Mesenchymal stem cell (in vitro differentiated cells and primary cell): Measurements from ENCODE around the gene PALM3.

Experiments used
- DNase-seq: peaks from one replicate; pipeline ENCODE4 v3.0.0-alpha.2; 2013
- H2AFZ ChIP-seq: one replicate; pipeline ENCODE4 v1.6.1; 2013; ENCODE audit warnings: low read depth, mild to moderate bottlenecking, control low read depth, inconsistent platforms, low read length, moderate library complexity
- H2AK5ac ChIP-seq: 2 replicates; pipeline ENCODE4 v1.6.1; 2013; ENCODE audit warnings: low read length, moderate library complexity, mild to moderate bottlenecking, inconsistent platforms; ENCODE audit not compliant: severe bottlenecking
- H2BK120ac ChIP-seq: one replicate; pipeline ENCODE4 v1.6.1; 2013; ENCODE audit warnings: low read depth, mild to moderate bottlenecking, inconsistent platforms, low read length, moderate library complexity
- H2BK12ac ChIP-seq, 2 experiments: one replicate each; pipeline ENCODE4 v1.6.1; 2013; ENCODE audit warnings: inconsistent platforms in 2 of 2, low read length in 2 of 2, mild to moderate bottlenecking in 2 of 2, moderate library complexity in 2 of 2, control low read depth in 1 of 2
- H2BK15ac ChIP-seq: one replicate; pipeline ENCODE4 v1.6.1; 2013; ENCODE audit warnings: mild to moderate bottlenecking, low read depth, inconsistent platforms; ENCODE audit not compliant: poor library complexity, severe bottlenecking
- H2BK5ac ChIP-seq: 2 replicates; pipeline ENCODE4 v1.6.1; 2013; ENCODE audit warnings: low read depth, mild to moderate bottlenecking, low read length, control low read depth, inconsistent platforms; ENCODE audit not compliant: poor library complexity, severe bottlenecking
- H3K14ac ChIP-seq, 2 experiments: one replicate each; pipeline ENCODE4 v1.6.1; 2013; ENCODE audit warnings: inconsistent platforms in 2 of 2, low read length in 2 of 2, control low read depth in 1 of 2, mild to moderate bottlenecking in 1 of 2, moderate library complexity in 1 of 2
- H3K18ac ChIP-seq, 2 experiments: one replicate each; pipeline ENCODE4 v1.6.1; 2013; ENCODE audit warnings: inconsistent platforms in 2 of 2, low read length in 2 of 2, control low read depth in 1 of 2, low read depth in 1 of 2, mild to moderate bottlenecking in 1 of 2
- H3K23ac ChIP-seq, 2 experiments: one replicate each; pipeline ENCODE4 v1.6.1; 2013; ENCODE audit warnings: inconsistent platforms in 2 of 2, low read length in 2 of 2, mild to moderate bottlenecking in 2 of 2, moderate library complexity in 2 of 2, control low read depth in 1 of 2
- H3K27ac ChIP-seq: 2 replicates; pipeline ENCODE4 v1.5.1; 2013; ENCODE audit warnings: mild to moderate bottlenecking, moderate library complexity, low read length, control low read depth, inconsistent platforms; ENCODE audit not compliant: poor library complexity, severe bottlenecking
- H3K27me3 ChIP-seq, 2 experiments: 2 replicates each; pipeline versions ENCODE4 v1.6.1 to v1.7.0; 2013; ENCODE audit warnings: low read length in 2 of 2, mild to moderate bottlenecking in 2 of 2, moderate library complexity in 2 of 2, control low read depth in 1 of 2, inconsistent platforms in 1 of 2; ENCODE audit not compliant: control insufficient read depth in 1 of 2, insufficient read depth in 1 of 2
- H3K36me3 ChIP-seq, 2 experiments: 2 replicates each; pipeline versions ENCODE4 v1.6.1 to v1.7.0; 2013; ENCODE audit warnings: low read length in 2 of 2, control low read depth in 1 of 2, inconsistent platforms in 1 of 2, low read depth in 1 of 2, mild to moderate bottlenecking in 1 of 2; ENCODE audit not compliant: insufficient read depth in 2 of 2, control insufficient read depth in 1 of 2
- H3K4ac ChIP-seq, 2 experiments: one replicate each; pipeline ENCODE4 v1.6.1; 2013; ENCODE audit warnings: inconsistent platforms in 2 of 2, low read length in 2 of 2, mild to moderate bottlenecking in 2 of 2, moderate library complexity in 2 of 2, control low read depth in 1 of 2, low read depth in 1 of 2
- H3K4me1 ChIP-seq: 2 replicates; pipeline ENCODE4 v1.6.1; 2013; ENCODE audit warnings: low read depth, low read length, control low read depth; ENCODE audit not compliant: control insufficient read depth, insufficient read depth
- H3K4me2 ChIP-seq: 2 replicates; pipeline ENCODE4 v1.6.1; 2013; ENCODE audit warnings: low read length, mild to moderate bottlenecking, inconsistent platforms; ENCODE audit not compliant: poor library complexity, severe bottlenecking
- H3K4me3 ChIP-seq, 2 experiments: 2 replicates each; pipeline versions ENCODE4 v1.5.1 to v1.7.0; 2013; ENCODE audit warnings: low read length in 2 of 2, mild to moderate bottlenecking in 2 of 2, control low read depth in 1 of 2, low read depth in 1 of 2; ENCODE audit not compliant: insufficient read depth in 1 of 2
- H3K79me1 ChIP-seq: replicated peaks from 2 replicates; pipeline ENCODE4 v1.6.1; 2013; ENCODE audit warnings: mild to moderate bottlenecking, control low read depth, low read length, inconsistent platforms; ENCODE audit not compliant: poor library complexity, severe bottlenecking
- H3K9ac ChIP-seq: 2 replicates; pipeline ENCODE4 v1.7.0; 2013; ENCODE audit warnings: mild to moderate bottlenecking, low read length, moderate library complexity
- H3K9me3 ChIP-seq: 2 replicates; pipeline ENCODE4 v1.7.0; 2013; ENCODE audit warnings: mild to moderate bottlenecking, low read length; ENCODE audit not compliant: control insufficient read depth
- H4K8ac ChIP-seq: one replicate; pipeline ENCODE4 v1.6.1; 2013; ENCODE audit warnings: inconsistent platforms, mild to moderate bottlenecking, low read length, moderate library complexity
- H4K91ac ChIP-seq: one replicate; pipeline ENCODE4 v1.6.1; 2013; ENCODE audit warnings: mild to moderate bottlenecking, low read length, inconsistent platforms
- WGBS: methylation state at CpG from one replicate; pipeline ENCODE4 v1.1.7; 2013; ENCODE audit warnings: mixed read lengths; 5-methylcytosine and 5-hydroxymethylcytosine counted together

Gene PALM3

DNA sequence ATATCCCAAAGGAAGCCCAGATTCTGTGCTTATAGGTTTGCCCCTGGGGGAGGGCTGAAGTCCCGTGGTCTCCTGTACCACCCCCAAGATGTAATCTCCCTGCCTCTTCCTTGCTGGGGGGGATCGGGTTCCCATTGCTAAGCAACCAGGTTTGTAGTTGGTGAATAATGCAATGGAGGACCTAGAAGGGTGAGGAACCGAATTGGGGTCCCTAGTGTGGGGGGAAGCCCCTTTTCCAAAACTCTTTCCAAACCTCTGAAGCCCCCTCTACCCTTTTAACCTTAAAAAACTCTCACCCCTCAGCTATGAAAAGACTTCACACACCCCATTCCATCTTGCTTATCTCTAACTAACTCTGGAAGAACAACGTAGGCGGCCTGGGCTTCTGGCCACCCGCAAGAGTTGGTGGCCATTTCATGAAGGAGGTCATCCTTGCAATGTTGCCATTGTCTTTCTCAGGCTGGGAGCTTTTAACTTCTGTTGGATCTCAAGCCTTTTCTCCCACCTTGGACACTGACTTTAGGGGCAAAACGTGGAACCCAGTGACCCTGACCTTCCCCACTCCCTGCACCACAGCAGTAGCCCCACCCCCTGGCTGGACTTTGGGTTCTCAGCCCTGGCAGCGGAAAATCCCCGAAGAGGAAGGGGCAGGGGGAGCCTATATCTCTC, 661 bp downstream of the PALM3 start:
- H3K27me3 ChIP-seq, result peaks cover 30 to 53% of the 10 kb centered on the region in 2 experiments
- 81% methylated on average over 5 of the region's 9 CpGs for WGBS
- no peak overlapping the region for H3K27ac ChIP-seq
- no peak overlapping the region for H3K4me3 ChIP-seq
- no peak overlapping the region for H2BK120ac ChIP-seq
- no peak overlapping the region for H2AFZ ChIP-seq
- no peak for DNase-seq
- no peaks in the 10 kb centered on the region for H3K9me3 ChIP-seq
- no peak overlapping the region for H3K23ac ChIP-seq
- no peak overlapping the region for H2BK12ac ChIP-seq
- no peak overlapping the region for H3K4ac ChIP-seq
- H3K79me1 ChIP-seq, result no peaks in the 10 kb centered on the region
- no peak overlapping the region for H2BK5ac ChIP-seq
- H3K4me1 ChIP-seq, result peaks cover 21% of the 10 kb centered on the region
- no peak overlapping the region for H3K4me2 ChIP-seq
- H4K91ac ChIP-seq, result no peak overlapping the region
- H2AK5ac ChIP-seq, result no peak overlapping the region
- H4K8ac ChIP-seq, result no peak overlapping the region
- H2BK15ac ChIP-seq, result no peak overlapping the region
- H3K36me3 ChIP-seq, result no peaks in the 10 kb centered on the region
- no peak overlapping the region for H3K9ac ChIP-seq
- no peak overlapping the region for H3K14ac ChIP-seq
- no peak overlapping the region for H3K18ac ChIP-seq

DNA sequence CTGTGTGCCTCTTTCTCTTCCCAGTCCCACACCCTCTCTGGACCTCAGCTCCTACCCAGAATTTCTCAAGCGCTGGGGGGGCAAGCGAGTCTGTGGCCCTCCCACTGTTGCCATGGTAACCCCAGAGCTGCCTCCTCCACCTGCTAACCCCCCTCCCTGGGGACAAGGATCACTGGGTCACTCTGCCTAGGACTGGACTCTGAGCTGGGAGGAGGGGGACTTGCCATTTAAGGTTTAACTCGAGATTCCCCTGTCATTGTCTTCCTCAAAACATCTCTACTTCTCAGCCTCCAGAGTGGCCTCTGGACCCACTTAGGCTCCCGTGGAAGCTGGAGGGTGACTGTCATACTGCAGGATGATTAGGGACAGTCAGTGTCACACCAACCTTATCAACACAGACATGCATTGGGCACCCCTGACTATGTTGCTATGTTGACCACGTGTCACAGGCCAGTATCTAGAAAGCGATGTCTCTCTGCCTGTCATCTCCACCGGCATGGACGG, 2.2 kb downstream of the PALM3 start:
- Histone ChIP-seq H2BK15ac (no peak overlapping the region), H3K18ac (no peak overlapping the region), H3K14ac (no peak overlapping the region), H4K91ac (no peak overlapping the region), H4K8ac (no peak overlapping the region), H3K9ac (no peak overlapping the region), H3K4me3 (no peak overlapping the region), H3K4me2 (no peak overlapping the region), H2BK5ac (no peak overlapping the region), H3K4me1 (peaks cover 21% of the 10 kb centered on the region), H3K27ac (no peak overlapping the region), H3K36me3 (no peaks in the 10 kb centered on the region), H3K4ac (no peak overlapping the region), H3K23ac (no peak overlapping the region), H2BK120ac (no peak overlapping the region), H3K27me3 (peaks cover 31 to 59% of the 10 kb centered on the region in 2 experiments), H2BK12ac (no peak overlapping the region), H3K9me3 (no peaks in the 10 kb centered on the region), H2AFZ (no peak overlapping the region), H3K79me1 (no peaks in the 10 kb centered on the region), H2AK5ac (no peak overlapping the region)
- WGBS, result 76% methylated on average over 5 of the region's 8 CpGs
- no peak for DNase-seq

GRCh38 chr19:14059093-14059480, 2.8 kb downstream of the PALM3 start:
- H3K4me3 ChIP-seq, result no peak overlapping the region
- no peak for DNase-seq
- H3K23ac ChIP-seq, result no peak overlapping the region
- no peaks in the 10 kb centered on the region for H3K36me3 ChIP-seq
- H2AFZ ChIP-seq, result no peak overlapping the region
- no peak overlapping the region for H2BK120ac ChIP-seq
- H4K8ac ChIP-seq, result no peak overlapping the region
- H3K4me1 ChIP-seq, result peaks cover 21% of the 10 kb centered on the region
- no peak overlapping the region for H2BK12ac ChIP-seq
- 33% methylated on average over 13 of the region's 15 CpGs for WGBS
- H2AK5ac ChIP-seq, result no peak overlapping the region
- no peak overlapping the region for H3K9ac ChIP-seq
- no peak overlapping the region for H3K14ac ChIP-seq
- no peaks in the 10 kb centered on the region for H3K9me3 ChIP-seq
- no peak overlapping the region for H4K91ac ChIP-seq
- H3K79me1 ChIP-seq, result no peaks in the 10 kb centered on the region
- no peak overlapping the region for H3K27ac ChIP-seq
- peaks cover 34 to 59% of the 10 kb centered on the region in 2 experiments for H3K27me3 ChIP-seq
- no peak overlapping the region for H2BK15ac ChIP-seq
- no peak overlapping the region for H2BK5ac ChIP-seq
- H3K18ac ChIP-seq, result no peak overlapping the region
- H3K4me2 ChIP-seq, result no peak overlapping the region
- H3K4ac ChIP-seq, result no peak overlapping the region

GRCh38 chr19:14058182-14059092, 3.4 kb downstream of the PALM3 start:
- H3K23ac ChIP-seq, result no peak overlapping the region
- H3K9ac ChIP-seq, result no peak overlapping the region
- no peak for DNase-seq
- H3K79me1 ChIP-seq, result no peaks in the 10 kb centered on the region
- no peak overlapping the region for H3K4me3 ChIP-seq
- H4K8ac ChIP-seq, result no peak overlapping the region
- H2BK12ac ChIP-seq, result no peak overlapping the region
- H3K4me1 ChIP-seq, result peaks cover 21% of the 10 kb centered on the region
- no peaks in the 10 kb centered on the region for H3K9me3 ChIP-seq
- no peak overlapping the region for H3K18ac ChIP-seq
- H3K4me2 ChIP-seq, result no peak overlapping the region
- H2BK120ac ChIP-seq, result no peak overlapping the region
- H2BK5ac ChIP-seq, result no peak overlapping the region
- H3K27me3 ChIP-seq, result peaks cover 34 to 59% of the 10 kb centered on the region in 2 experiments
- no peak overlapping the region for H3K14ac ChIP-seq
- H3K36me3 ChIP-seq, result no peaks in the 10 kb centered on the region
- 52% methylated on average over 17 of the region's 17 CpGs for WGBS
- no peak overlapping the region for H2AK5ac ChIP-seq
- H2AFZ ChIP-seq, result no peak overlapping the region
- no peak overlapping the region for H2BK15ac ChIP-seq
- H3K27ac ChIP-seq, result no peak overlapping the region
- H3K4ac ChIP-seq, result no peak overlapping the region
- no peak overlapping the region for H4K91ac ChIP-seq
